Measurements from ENCODE around the gene KLHL3. TPM values are rescaled to one million over a fixed set of nuclear protein-coding genes. Genes with fewer than 3 reads are reported as not detected.

The KLHL3 gene
- total RNA-seq, 1 donor from 2014 or later = 3.5 TPM

- no peak for DNase-seq (ENCODE audit: low spot score)
Observed at GRCh38 chr5:137635521-137635921, 100.4 kb downstream of the KLHL3 start.

- DNase-seq (ENCODE audit: low spot score) = no peak
Observed at GRCh38 chr5:137633896-137634295, 102.0 kb downstream of the KLHL3 start.

GRCh38 chr5:137632716-137633115 lies 103.2 kb downstream of the KLHL3 start:
- no peak for DNase-seq (ENCODE audit: low spot score)

GRCh38 chr5:137631453-137631852 lies 104.4 kb downstream of the KLHL3 start:
- no peak for DNase-seq (ENCODE audit: low spot score)

- DNase-seq (ENCODE audit: low spot score) = no peak
Observed at GRCh38 chr5:137630972-137631370, 104.9 kb downstream of the KLHL3 start.

GRCh38 chr5:137630216-137630971 lies 105.5 kb downstream of the KLHL3 start:
- DNase-seq (ENCODE audit: low spot score) = no peak

GRCh38 chr5:137629646-137630045 lies 106.2 kb downstream of the KLHL3 start:
- no peak for DNase-seq (ENCODE audit: low spot score)

GRCh38 chr5:137627706-137628105 lies 108.2 kb downstream of the KLHL3 start:
- DNase-seq (ENCODE audit: low spot score) = no peak

GRCh38 chr5:137627293-137627692 lies 108.6 kb downstream of the KLHL3 start:
- DNase-seq (ENCODE audit: low spot score) = no peak

GRCh38 chr5:137624786-137625349 lies 111.0 kb downstream of the KLHL3 start:
- no peak for DNase-seq (ENCODE audit: low spot score)

- DNase-seq (ENCODE audit: low spot score) = no peak
Observed at GRCh38 chr5:137622850-137623249, 113.0 kb downstream of the KLHL3 start.

- DNase-seq (ENCODE audit: low spot score) = no peak
Observed at GRCh38 chr5:137621861-137622823, 113.7 kb downstream of the KLHL3 start.

GRCh38 chr5:137621306-137621705 lies 114.6 kb downstream of the KLHL3 start:
- DNase-seq (ENCODE audit: low spot score) = no peak

- DNase-seq (ENCODE audit: low spot score) = no peak
Observed at GRCh38 chr5:137619191-137619870, 116.6 kb downstream of the KLHL3 start.

- DNase-seq (ENCODE audit: low spot score) = no peak
Observed at GRCh38 chr5:137618476-137618875, 117.4 kb downstream of the KLHL3 start.

GRCh38 chr5:137617528-137618205 lies 118.2 kb downstream of the KLHL3 start:
- DNase-seq (ENCODE audit: low spot score) = no peak

GRCh38 chr5:137616046-137616445 lies 119.8 kb downstream of the KLHL3 start:
- DNase-seq (ENCODE audit: low spot score) = no peak

- DNase-seq (ENCODE audit: low spot score) = no peak
Observed at GRCh38 chr5:137615171-137615775, 120.6 kb downstream of the KLHL3 start.

- DNase-seq (ENCODE audit: low spot score) = no peak
Observed at GRCh38 chr5:137613554-137614265, 122.2 kb downstream of the KLHL3 start.

- no peak for DNase-seq (ENCODE audit: low spot score)
Observed at GRCh38 chr5:137612576-137612975, 123.3 kb downstream of the KLHL3 start.

Data from mesenteric fat pad (tissue), 1 donor.